Measurements from ENCODE around the gene TENM3.
"Not testable (repeated sequence)": the region's sequence is repeated elsewhere in the genome, so short reads cannot be mapped to it uniquely, and the experiment has no call there.

Gene TENM3

DNA sequence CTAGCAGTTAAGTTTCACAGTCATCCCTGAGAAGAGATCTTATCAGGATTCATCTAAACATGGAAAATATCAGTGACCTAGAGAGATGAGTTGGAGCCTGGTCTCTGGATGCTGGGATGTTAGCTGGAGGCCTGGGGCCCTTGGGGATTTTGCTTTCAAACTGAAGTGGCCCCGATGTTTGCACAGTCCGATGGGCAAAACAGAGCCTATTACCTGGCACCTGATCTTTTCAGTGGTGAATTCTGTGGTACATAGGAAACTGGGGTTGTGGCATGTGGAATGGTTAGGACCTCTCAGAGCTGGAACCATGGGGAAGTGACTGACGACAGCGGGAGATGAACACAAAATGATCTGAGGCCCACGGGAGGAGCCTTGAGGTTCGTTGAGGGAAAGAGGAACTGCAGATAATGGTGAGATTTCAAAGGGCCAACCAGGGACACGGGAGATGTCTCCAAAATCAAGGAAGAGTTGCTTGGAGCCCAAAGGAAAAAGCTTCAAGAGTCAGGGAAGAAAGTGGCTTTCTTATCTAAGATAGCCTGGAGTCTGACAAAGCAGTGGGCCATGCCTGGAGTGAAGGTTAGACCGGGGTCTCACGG is 17.8 kb upstream of the TENM3 start:
- Histone ChIP-seq H3K27me3 (ENCODE audit: control insufficient read depth in 2 of 2, insufficient read depth in 2 of 2, low read length in 2 of 2) (no peaks in the 10 kb centered on the region), H3K9ac (ENCODE audit: low read depth in 1 of 2, low read length in 2 of 2) (no peak overlapping the region), H3K9me3 (ENCODE audit: control insufficient read depth in 2 of 2, low read length in 2 of 2) (no peaks in the 10 kb centered on the region), H3K4me3 (ENCODE audit: low read length in 2 of 2) (no peak overlapping the region), H3K27ac (ENCODE audit: low read depth in 2 of 2, low read length in 2 of 2) (no peak overlapping the region), H3K4me1 (ENCODE audit: control insufficient read depth in 2 of 2, insufficient read depth in 2 of 2, low read length in 2 of 2) (no peaks in the 10 kb centered on the region), H3K36me3 (ENCODE audit: control insufficient read depth in 2 of 2, insufficient read depth in 2 of 2, low read length in 2 of 2) (no peaks in the 10 kb centered on the region)

DNA sequence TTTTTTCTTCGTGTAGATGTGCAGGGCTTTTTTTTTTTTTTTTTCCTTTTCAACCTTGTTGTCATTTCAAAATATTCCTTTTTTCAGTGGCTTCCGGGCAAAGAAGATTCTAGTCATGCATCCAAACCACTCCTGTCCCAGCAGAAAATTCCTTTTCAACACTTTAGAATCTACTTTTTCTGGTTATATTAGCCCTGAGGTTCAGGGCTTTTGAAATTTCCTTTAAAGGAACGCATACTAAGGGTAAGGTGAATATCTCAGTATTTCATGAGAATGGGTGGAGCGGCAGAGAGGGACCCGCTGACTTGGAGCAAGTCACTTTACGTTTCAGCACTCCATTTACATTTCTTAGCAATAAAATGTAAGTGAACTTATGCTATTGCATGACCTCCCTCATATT is 15.6 kb upstream of the TENM3 start:
- Histone ChIP-seq H3K27ac (ENCODE audit: low read depth in 2 of 2, low read length in 2 of 2) (no peak overlapping the region), H3K9ac (ENCODE audit: low read depth in 1 of 2, low read length in 2 of 2) (no peak overlapping the region), H3K4me1 (ENCODE audit: control insufficient read depth in 2 of 2, insufficient read depth in 2 of 2, low read length in 2 of 2) (no peaks in the 10 kb centered on the region), H3K4me3 (ENCODE audit: low read length in 2 of 2) (no peak overlapping the region), H3K36me3 (ENCODE audit: control insufficient read depth in 2 of 2, insufficient read depth in 2 of 2, low read length in 2 of 2) (no peaks in the 10 kb centered on the region), H3K9me3 (ENCODE audit: control insufficient read depth in 2 of 2, low read length in 2 of 2) (no peaks in the 10 kb centered on the region), H3K27me3 (ENCODE audit: control insufficient read depth in 2 of 2, insufficient read depth in 2 of 2, low read length in 2 of 2) (no peaks in the 10 kb centered on the region)

DNA sequence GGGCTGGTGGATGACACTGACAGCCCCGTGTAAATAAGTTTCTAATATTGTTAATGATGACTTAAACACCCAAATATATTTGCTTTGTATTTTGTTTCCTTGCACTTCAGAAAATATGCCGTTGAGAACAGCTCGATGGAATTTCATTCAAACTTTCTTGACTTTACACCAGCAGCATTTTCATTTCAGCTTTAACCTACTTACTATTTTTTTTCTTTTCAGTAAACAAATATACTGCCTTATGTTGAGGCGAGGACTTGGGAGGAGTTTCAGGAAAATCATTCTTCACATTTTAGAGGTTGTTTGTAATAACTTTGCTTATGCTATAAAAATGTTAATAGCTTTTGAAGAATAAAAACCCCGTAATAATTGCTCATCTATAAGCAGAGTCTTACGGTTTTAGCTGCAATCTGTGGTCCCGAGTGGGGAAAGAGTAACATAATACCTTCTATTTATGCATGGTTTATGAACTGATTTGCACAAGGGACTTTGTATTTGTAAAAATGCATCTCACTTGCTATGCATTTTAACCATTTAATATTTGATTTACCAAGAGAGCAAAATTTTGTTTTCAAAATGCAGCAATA is 14.1 kb upstream of the TENM3 start:
- Histone ChIP-seq H3K36me3 (ENCODE audit: control insufficient read depth in 2 of 2, insufficient read depth in 2 of 2, low read length in 2 of 2) (no peaks in the 10 kb centered on the region), H3K27me3 (ENCODE audit: control insufficient read depth in 2 of 2, insufficient read depth in 2 of 2, low read length in 2 of 2) (no peaks in the 10 kb centered on the region)

DNA sequence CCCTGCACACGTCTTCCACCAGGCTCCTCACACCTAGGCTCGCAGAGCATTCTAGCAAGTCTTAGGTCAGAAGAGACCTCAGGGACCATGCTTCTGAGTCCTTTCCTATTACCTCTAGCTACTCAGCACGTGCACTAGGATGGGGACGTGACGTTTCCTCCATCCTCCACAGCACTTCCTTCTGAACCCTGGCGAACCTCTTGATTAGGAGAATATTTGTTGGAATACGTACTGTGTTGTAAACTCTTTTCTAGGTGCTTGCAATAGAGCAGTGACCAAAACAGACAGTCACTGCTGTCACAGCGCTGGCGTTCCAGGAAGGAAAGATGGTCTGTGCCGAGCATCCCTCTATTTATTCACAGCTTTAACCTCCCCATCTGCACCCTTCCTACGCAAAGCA is 12.9 kb upstream of the TENM3 start:
- no peaks in the 10 kb centered on the region for H3K9me3 ChIP-seq (ENCODE audit: control insufficient read depth in 2 of 2, low read length in 2 of 2)

More for the DNA sequence above, 14.1 kb upstream of the TENM3 start:
- H3K27ac ChIP-seq (ENCODE audit: low read depth in 2 of 2, low read length in 2 of 2), result no peak overlapping the region
- no peaks in the 10 kb centered on the region for H3K4me1 ChIP-seq (ENCODE audit: control insufficient read depth in 2 of 2, insufficient read depth in 2 of 2, low read length in 2 of 2)
- H3K4me3 ChIP-seq (ENCODE audit: low read length in 2 of 2), result no peak overlapping the region
- no peaks in the 10 kb centered on the region for H3K9me3 ChIP-seq (ENCODE audit: control insufficient read depth in 2 of 2, low read length in 2 of 2)
- no peak overlapping the region for H3K9ac ChIP-seq (ENCODE audit: low read depth in 1 of 2, low read length in 2 of 2)

DNA sequence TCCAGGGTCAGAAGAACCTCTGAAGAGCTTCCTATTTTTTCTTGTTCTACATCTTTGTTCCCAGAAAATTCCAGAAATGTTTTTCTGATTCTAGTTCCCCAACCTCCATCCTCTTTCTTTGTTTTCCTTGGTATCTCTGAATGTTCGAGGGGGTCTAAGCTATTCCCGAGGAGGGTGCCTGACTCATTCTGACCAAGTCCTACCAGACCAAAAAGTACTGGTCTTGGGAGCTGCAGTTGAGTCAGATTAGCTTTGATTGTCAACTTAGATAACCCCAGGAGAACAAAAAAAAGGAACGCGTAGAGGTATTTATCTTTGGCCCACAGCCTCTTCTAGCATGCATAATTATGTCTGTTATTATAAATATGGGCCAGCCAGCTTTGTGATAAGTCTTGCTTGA is 12.1 kb upstream of the TENM3 start:
- Histone ChIP-seq H3K27me3 (ENCODE audit: control insufficient read depth in 2 of 2, insufficient read depth in 2 of 2, low read length in 2 of 2) (no peaks in the 10 kb centered on the region), H3K4me3 (ENCODE audit: low read length in 2 of 2) (no peak overlapping the region), H3K27ac (ENCODE audit: low read depth in 2 of 2, low read length in 2 of 2) (no peak overlapping the region), H3K9me3 (ENCODE audit: control insufficient read depth in 2 of 2, low read length in 2 of 2) (no peaks in the 10 kb centered on the region), H3K4me1 (ENCODE audit: control insufficient read depth in 2 of 2, insufficient read depth in 2 of 2, low read length in 2 of 2) (no peaks in the 10 kb centered on the region), H3K36me3 (ENCODE audit: control insufficient read depth in 2 of 2, insufficient read depth in 2 of 2, low read length in 2 of 2) (no peaks in the 10 kb centered on the region), H3K9ac (ENCODE audit: low read depth in 1 of 2, low read length in 2 of 2) (no peak overlapping the region)

More for the DNA sequence above, 12.9 kb upstream of the TENM3 start:
- Histone ChIP-seq H3K27ac (ENCODE audit: low read depth in 2 of 2, low read length in 2 of 2) (no peak overlapping the region), H3K27me3 (ENCODE audit: control insufficient read depth in 2 of 2, insufficient read depth in 2 of 2, low read length in 2 of 2) (no peaks in the 10 kb centered on the region), H3K9ac (ENCODE audit: low read depth in 1 of 2, low read length in 2 of 2) (no peak overlapping the region), H3K4me1 (ENCODE audit: control insufficient read depth in 2 of 2, insufficient read depth in 2 of 2, low read length in 2 of 2) (no peaks in the 10 kb centered on the region), H3K36me3 (ENCODE audit: control insufficient read depth in 2 of 2, insufficient read depth in 2 of 2, low read length in 2 of 2) (no peaks in the 10 kb centered on the region), H3K4me3 (ENCODE audit: low read length in 2 of 2) (no peak overlapping the region)

DNA sequence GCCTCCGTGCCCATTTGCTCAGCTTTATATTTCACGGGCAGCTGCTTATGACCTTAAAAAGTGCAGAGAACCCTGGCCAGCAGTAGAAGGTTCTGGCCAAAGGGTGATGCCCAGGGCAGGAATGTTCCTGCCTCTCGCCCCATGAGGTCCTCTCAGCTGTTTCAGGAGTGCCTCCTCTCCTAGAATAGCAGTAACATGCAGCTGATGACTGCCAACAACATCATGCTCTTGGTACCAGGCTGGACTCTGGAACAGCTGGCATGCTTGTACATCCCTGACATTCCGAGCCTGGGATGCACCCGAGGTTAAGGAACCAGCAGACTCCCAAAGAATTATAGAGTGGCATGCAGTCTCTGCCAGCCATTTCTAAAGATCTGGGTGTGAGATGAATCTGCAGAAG is 11.7 kb upstream of the TENM3 start:
- Histone ChIP-seq H3K27ac (ENCODE audit: low read depth in 2 of 2, low read length in 2 of 2) (no peak overlapping the region), H3K9me3 (ENCODE audit: control insufficient read depth in 2 of 2, low read length in 2 of 2) (no peaks in the 10 kb centered on the region), H3K4me1 (ENCODE audit: control insufficient read depth in 2 of 2, insufficient read depth in 2 of 2, low read length in 2 of 2) (no peaks in the 10 kb centered on the region), H3K27me3 (ENCODE audit: control insufficient read depth in 2 of 2, insufficient read depth in 2 of 2, low read length in 2 of 2) (no peaks in the 10 kb centered on the region), H3K36me3 (ENCODE audit: control insufficient read depth in 2 of 2, insufficient read depth in 2 of 2, low read length in 2 of 2) (no peaks in the 10 kb centered on the region), H3K4me3 (ENCODE audit: low read length in 2 of 2) (no peak overlapping the region), H3K9ac (ENCODE audit: low read depth in 1 of 2, low read length in 2 of 2) (no peak overlapping the region)

DNA sequence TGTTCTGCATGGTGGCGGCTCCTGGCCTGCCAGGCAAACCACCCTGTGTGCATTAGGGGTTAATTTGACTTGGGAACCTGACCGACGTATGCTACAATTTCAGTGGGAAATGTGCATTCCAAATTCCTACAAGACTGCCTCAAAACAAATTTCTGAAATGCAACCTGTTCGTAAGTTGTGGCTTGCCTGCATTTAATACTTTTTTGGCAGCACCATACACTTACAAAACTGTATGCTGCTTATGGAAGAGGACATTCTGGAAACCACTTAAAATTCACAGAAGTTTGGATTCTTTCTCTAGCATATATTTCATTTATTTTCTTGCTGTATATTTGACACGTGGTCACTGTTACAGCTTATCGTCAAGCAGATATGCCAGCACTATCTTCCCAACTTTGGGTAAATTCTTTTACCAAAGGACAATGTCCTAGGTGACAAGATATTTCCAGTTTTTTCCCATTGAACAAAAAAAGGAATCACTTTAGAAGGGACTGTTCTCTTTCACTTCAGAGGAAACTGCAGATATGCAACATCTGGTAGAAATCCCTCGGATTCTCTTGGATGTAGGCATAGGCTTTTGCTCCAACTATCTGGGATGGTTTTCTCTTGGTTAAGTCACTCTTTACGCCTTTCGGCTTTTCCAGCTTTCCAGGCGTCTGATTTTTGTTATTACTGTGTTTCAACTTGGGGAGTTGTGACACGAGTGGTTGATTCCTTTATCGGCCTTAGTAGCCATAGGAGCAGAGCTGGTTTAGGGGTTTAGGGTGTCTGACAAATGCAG is 9.7 kb upstream of the TENM3 start:
- no peak overlapping the region for H3K4me3 ChIP-seq (ENCODE audit: low read length in 2 of 2)
- no peaks in the 10 kb centered on the region for H3K36me3 ChIP-seq (ENCODE audit: control insufficient read depth in 2 of 2, insufficient read depth in 2 of 2, low read length in 2 of 2)
- H3K27me3 ChIP-seq (ENCODE audit: control insufficient read depth in 2 of 2, insufficient read depth in 2 of 2, low read length in 2 of 2), result no peaks in the 10 kb centered on the region
- no peak overlapping the region for H3K9ac ChIP-seq (ENCODE audit: low read depth in 1 of 2, low read length in 2 of 2)
- H3K9me3 ChIP-seq (ENCODE audit: control insufficient read depth in 2 of 2, low read length in 2 of 2), result no peaks in the 10 kb centered on the region
- no peak overlapping the region for H3K27ac ChIP-seq (ENCODE audit: low read depth in 2 of 2, low read length in 2 of 2)
- no peaks in the 10 kb centered on the region for H3K4me1 ChIP-seq (ENCODE audit: control insufficient read depth in 2 of 2, insufficient read depth in 2 of 2, low read length in 2 of 2)

DNA sequence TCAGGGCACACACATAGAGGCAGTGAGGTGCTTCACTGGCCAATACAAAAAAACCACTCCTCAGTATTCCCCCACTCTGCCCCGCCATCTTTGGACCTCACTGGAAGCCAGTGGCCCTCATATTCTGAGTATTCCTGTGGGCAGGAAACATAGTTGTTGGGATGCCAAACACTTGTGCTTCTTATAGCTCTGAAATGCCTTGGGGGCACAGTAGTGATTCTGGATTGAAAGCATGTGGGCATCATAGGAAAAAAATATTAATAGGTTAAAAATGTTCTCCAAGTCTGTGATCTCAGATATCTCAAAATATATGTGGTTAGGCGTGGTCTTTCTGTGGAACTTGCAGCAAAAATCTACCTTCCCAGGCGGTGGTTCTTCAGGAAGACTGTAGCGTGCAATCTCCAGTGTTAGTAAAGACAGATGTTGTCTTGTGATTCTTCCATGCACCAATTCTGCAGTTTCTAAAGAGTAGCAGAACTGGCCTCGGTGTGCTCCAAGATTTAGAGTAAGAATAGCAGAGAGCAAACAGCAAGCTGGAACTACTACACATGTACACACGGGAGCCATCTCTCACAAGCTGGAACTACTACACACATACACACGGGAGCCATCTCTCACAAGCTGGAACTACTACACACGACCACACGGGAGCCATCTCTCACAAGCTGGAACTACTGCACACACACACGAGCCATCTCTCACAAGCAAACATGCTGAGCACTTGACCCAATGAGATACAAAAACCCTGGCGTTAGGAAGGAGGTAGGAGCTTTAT is 8.0 kb upstream of the TENM3 start:
- no peak overlapping the region for H3K27ac ChIP-seq (ENCODE audit: low read depth in 2 of 2, low read length in 2 of 2)
- H3K4me3 ChIP-seq (ENCODE audit: low read length in 2 of 2), result no peak overlapping the region
- no peaks in the 10 kb centered on the region for H3K36me3 ChIP-seq (ENCODE audit: control insufficient read depth in 2 of 2, insufficient read depth in 2 of 2, low read length in 2 of 2)
- H3K9me3 ChIP-seq (ENCODE audit: control insufficient read depth in 2 of 2, low read length in 2 of 2), result no peaks in the 10 kb centered on the region
- H3K4me1 ChIP-seq (ENCODE audit: control insufficient read depth in 2 of 2, insufficient read depth in 2 of 2, low read length in 2 of 2), result no peaks in the 10 kb centered on the region
- H3K9ac ChIP-seq (ENCODE audit: low read depth in 1 of 2, low read length in 2 of 2), result no peak overlapping the region
- H3K27me3 ChIP-seq (ENCODE audit: control insufficient read depth in 2 of 2, insufficient read depth in 2 of 2, low read length in 2 of 2), result no peaks in the 10 kb centered on the region

DNA sequence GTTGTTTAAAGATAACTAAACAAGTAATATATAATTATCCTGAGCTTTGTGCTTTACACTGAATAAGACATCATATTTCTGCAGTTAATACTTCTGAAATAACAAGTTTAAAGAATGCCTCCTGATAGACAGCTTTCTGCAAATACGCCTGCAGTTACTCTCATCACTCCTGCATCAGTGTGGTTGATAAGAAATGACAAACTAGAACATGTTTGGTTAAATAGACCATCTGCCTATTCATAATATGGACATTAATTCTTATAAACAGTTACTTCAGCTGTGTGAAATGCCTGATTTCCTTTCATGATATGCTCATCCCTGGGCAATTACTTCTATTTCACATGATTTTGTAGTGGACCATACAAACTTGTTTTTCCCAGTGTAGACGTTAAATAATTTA is 7.0 kb upstream of the TENM3 start:
- no peak overlapping the region for H3K9ac ChIP-seq (ENCODE audit: low read depth in 1 of 2, low read length in 2 of 2)
- H3K27ac ChIP-seq (ENCODE audit: low read depth in 2 of 2, low read length in 2 of 2), result no peak overlapping the region
- H3K9me3 ChIP-seq (ENCODE audit: control insufficient read depth in 2 of 2, low read length in 2 of 2), result no peaks in the 10 kb centered on the region
- no peaks in the 10 kb centered on the region for H3K27me3 ChIP-seq (ENCODE audit: control insufficient read depth in 2 of 2, insufficient read depth in 2 of 2, low read length in 2 of 2)
- no peaks in the 10 kb centered on the region for H3K36me3 ChIP-seq (ENCODE audit: control insufficient read depth in 2 of 2, insufficient read depth in 2 of 2, low read length in 2 of 2)
- H3K4me3 ChIP-seq (ENCODE audit: low read length in 2 of 2), result no peak overlapping the region
- H3K4me1 ChIP-seq (ENCODE audit: control insufficient read depth in 2 of 2, insufficient read depth in 2 of 2, low read length in 2 of 2), result no peaks in the 10 kb centered on the region

DNA sequence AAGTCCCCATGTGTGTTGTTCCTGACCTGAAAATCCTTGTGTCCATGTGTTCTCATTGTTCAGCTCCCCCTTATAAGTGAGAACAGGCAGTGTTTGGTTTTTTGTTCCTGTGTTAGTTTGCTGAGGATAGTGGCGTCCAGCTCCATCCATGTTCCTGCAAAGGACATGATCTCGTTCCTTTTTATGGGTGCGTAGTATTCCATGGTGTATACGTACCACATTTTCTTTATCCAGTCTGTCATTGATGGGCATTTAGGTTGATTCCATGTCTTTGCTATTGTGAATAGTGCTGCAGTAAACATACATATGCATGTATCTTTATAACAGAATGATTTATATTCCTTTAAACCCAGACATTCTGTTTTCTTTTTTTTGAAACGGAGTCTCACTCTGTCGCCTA is 6.2 kb upstream of the TENM3 start:
- H3K27me3 ChIP-seq (ENCODE audit: control insufficient read depth in 2 of 2, insufficient read depth in 2 of 2, low read length in 2 of 2); H3K4me1 ChIP-seq (ENCODE audit: control insufficient read depth in 2 of 2, insufficient read depth in 2 of 2, low read length in 2 of 2); H3K27ac ChIP-seq (ENCODE audit: low read depth in 2 of 2, low read length in 2 of 2); H3K36me3 ChIP-seq (ENCODE audit: control insufficient read depth in 2 of 2, insufficient read depth in 2 of 2, low read length in 2 of 2); H3K9me3 ChIP-seq (ENCODE audit: control insufficient read depth in 2 of 2, low read length in 2 of 2); H3K9ac ChIP-seq (ENCODE audit: low read depth in 1 of 2, low read length in 2 of 2); H3K4me3 ChIP-seq (ENCODE audit: low read length in 2 of 2): not testable (repeated sequence)

Data from mucosa of rectum (tissue), 2 donors.